Activated CD4-positive, alpha-beta T cell treated with anti-CD3 and anti-CD28 coated beads, Interleukin-10, Interleukin-2, amounts not matched to agents 100 ng/mL and 50 ng/mL, durations not matched to agents 16 hours and 8 hours (primary cell): ENCODE results near the gene CTNNA2.

Experiments
- DNase-seq: peaks from one replicate; pipeline ENCODE4 v3.0.0-alpha.2; 2020

Gene CTNNA2

DNA sequence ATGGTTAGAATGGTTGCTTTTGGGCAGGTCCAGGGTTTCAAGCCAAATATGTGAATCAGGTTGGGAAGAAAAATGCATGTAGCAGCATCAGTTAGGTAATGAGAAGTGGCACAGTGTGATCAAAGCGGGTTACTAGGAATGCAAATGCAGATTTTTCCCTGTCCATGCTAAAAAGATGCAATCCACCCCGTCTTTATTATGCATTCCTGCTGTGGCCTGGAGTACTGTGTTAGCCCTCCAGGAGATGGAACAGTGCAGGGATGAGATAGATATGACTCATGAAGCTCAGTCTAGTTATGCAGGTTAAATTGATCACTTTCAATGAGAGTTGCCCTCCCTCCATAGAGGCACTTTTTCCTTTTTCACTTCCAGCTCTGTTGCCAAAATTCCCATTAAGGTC is 283.8 kb downstream of the CTNNA2 start:
- DNase-seq = no peak

DNA sequence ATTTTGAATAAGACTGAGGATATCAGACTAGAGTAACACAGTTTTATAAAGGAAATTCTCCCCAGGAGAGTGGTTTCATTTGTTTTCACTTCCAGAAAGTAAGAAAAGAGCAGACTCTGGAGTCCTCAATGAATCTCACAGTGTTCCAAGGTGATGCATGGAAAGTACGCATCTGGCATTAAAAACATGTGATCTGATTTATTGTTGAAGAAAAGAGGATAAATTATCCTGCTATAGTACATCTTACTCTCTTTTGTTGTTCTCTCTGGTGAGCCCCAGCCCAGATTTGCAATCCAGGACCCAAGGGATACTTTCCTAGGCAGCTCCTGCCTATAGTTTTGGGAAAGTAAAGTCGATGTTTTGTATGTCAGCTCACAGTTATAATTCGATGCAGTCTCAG is 285.9 kb downstream of the CTNNA2 start:
- no peak for DNase-seq

DNA sequence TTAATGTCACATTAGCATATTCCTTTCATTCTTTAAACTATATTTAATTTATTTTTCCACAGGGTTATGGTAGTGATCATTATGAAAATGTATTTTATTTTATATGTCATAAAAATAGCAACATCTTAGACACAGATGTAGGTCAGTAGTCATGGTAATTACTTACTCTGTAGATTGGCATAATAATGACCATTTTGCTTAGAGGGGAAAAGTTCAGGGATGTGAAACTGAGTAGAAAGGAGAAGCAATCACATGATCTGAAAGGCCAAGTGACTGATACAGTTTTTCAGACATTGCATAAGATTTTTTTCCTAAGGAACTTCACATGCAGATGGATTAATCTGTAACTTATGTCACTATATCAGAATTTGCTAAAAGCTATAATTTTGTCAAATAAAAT is 286.9 kb downstream of the CTNNA2 start:
- DNase-seq = no peak

DNA sequence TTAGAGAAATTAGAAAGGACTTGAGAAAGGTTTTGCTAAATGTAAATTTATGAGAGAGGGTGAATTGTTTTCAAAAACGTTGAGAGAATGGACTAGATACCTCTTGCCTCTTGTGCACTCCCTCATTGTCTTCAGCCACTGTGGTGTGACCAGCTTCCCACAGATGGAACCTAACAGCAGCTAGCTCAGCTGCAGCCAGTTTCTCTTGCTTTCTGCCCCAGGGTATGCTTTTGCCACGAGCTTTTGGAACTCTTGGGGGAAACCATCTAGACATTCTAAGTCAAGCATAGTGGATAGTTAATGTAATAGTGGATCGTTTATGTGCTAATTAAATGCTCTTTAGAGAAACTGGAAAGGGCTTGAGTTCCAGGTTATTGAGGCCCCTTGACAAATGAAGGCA is 288.2 kb downstream of the CTNNA2 start:
- no peak for DNase-seq

DNA sequence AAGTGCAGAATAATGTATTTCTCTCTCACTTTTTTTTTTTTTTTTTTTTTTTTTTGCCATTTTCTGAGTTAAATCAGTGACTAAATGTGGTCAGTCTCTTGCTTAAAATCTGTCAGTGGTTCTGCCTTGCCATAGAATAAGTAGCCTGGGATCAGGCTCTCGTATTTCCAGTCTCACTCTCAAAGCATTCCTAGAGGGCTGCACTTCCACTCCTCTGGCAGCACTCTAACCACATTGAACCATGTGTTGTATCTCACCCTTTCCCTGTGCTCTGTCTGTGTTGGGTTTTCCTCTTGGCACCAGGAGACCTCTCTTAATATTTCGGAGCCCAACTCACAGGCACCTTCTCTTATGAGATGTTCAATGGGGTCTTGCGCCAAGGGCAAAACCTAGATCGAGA is 304.4 kb downstream of the CTNNA2 start:
- DNase-seq = no peak

DNA sequence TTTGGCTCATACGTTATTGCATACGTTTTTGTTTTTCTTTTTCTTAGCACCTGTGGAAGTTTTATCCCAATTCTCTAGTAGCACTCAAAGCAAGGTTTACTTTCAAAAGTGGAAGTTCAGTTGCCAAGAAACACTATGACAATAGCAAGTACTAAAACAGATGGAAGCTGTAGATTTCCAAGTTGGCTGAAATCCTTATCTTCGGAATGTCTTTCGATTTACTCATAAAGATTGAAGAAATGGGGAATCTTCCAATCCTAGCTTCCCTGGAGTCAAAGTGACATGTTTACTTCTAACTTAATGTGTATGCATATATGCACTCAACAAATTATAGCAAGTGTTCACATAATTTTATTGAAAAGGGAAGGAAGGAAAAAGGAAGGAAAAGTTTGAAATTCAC is 307.4 kb downstream of the CTNNA2 start:
- no peak for DNase-seq

DNA sequence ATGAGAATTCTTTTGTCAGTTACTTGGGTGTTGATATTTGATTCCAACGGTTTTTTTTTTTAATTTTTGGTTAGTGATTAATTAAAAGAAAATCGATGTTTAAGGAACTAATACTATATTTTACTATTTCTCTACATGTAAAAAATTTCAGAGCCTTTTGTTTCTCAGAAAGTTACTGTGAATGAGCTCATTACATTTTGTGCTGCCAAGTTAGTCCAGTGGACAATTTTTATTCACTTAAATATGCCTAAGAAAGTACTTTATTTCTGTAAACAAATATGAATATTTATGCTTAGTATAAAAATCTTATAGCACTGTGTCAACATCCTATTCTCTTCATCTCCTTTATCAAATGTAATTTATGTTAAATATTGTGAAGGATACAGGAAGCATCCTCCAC is 309.3 kb downstream of the CTNNA2 start:
- no peak for DNase-seq

DNA sequence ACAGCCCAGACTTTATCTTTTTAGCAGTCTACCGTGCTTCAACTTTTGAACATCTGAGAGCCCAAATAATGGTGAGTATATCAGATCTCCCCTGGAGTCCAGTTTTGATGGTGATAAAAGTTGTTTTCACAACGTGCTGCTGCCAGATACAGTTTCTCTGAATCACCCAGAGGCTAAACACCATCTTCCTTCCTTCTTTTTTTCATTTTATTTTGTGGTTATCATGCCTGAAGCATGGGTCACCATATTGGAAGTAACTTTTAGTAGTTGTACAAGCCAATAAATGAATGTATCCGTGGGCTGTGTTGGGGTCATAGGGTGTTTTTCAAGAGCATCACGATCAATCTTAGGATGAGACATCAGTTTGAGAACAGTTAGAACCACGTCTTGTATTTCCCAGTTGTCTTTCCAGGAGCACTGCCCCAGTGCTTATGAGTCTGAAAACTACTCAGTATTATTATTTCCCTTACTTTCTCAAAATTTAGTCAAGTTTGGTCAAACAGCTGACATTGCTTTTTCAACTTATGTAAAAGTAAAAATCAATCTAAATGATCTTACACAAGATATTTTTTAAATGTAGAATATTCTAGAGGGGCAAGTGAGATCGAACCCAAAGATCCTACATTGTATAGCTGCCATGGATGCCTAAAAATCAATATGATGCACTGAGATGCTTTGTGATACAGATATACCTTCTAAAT is 311.4 kb downstream of the CTNNA2 start:
- DNase-seq = no peak

DNA sequence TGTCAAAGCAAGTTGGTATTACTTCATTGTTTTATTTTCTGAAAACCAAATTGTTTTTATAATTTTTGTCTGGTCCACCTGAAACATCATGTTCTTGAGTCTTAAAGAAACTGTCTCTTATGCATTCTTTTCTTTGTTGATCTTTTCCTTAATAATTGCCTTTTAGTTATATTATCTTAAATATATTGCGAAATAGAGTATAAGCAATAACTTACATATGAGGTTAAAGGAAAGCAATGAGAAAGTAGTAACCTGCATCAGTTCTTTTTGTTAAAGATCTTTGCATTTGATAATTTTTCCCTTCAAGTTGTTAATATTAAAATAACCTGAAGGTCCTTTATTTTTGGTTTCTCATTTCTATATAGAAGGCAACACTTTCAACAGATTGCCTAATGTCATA is 315.0 kb downstream of the CTNNA2 start:
- no peak for DNase-seq

DNA sequence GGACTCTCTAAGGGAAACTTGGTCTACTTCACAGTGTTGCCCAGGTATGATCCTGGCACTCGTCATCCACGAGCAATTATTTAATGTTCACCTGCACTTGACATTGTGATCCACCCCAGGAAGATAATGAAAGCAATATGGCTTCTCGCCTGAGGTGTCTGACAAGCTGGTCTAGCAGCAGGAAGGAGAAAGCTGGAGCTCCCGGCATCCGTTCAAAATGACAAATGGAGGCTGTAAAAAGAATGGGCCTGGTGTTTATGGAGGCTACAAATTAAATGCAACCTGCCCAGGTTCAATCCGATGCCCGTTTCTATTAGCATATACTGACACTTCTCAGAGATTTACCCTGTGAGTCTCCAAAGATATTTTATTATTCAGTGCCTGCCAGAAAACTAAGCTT is 317.6 kb downstream of the CTNNA2 start:
- DNase-seq = no peak

DNA sequence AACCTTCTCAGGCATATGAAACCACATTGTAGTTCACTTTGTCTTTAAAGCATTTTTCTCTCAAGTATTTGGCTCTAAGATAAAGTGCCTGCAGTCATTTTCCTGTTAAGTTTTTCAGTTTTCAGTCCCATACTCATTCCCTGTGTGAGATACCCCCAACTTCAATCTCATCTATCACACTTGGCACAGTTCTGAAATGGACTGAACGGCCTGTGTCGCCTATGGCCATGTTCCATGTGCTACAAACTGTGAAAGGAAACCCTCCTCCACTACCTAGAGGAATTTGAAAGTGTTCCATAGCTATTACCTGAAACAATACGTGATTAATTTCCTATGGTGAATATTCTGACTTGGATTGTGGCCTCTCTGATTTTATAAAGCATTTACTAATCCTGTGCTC is 319.1 kb downstream of the CTNNA2 start:
- DNase-seq = no peak

DNA sequence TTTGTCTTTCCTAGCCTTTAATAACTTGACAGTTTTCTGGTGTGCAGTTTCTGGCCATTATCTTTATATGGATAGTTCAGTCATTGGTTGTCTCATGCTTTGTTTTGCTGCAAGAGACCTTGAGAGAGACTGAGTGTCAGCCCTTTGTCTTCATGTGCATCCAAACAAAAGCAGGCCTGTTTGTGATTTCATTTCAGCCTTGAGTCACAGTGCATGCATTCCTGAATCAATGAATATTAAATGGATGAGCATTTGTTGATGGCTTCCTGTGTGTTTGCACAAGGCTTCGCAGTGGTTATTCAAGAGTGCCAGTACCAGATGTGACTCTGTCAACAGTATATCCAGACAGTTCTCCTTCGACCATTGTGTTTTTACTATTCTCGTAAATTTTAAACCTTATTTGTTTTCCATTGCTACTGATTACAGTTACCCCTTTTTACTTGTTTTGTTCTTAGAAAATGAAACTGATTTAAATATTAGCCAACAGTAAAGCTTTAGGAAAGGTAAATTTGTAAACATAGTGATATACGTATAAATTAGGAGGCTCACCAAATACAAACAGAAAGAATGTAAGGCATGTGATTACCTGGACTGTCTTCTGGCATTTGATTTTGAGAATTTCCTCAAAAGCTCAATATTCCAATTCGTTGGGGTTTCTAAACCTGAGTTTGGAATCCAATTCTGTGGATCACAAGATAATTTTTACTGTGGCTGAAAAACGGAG is 319.8 kb downstream of the CTNNA2 start:
- DNase-seq = no peak

DNA sequence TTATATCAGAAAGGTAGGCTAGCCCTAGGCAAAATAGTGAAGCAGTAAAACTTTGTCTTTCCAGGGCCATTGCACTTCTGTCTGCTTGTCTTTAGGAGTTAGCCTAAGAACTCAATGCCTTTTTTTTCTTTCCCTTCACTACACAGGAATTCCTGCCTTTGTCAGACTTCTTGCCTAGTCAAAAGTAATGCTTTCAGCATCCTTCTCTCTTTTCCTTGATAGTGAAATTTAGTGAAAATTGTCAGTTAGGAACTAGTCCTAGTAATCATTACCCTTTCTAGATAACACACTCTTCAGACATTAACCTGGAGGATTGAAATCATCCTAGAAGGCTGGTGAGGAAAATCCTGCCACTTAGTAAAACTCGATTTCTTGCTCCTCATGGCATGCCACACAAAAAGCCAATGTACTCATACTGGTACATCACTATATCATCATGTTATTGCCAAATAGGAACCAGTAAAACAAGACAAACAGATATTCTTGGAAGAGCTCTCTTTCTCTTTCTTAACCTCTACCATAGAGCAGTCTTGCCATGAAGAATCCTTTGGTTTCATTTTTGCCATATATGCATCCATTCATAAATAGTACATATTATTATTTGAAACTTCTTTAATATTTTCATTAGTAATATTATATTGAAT is 320.5 kb downstream of the CTNNA2 start:
- DNase-seq = no peak

DNA sequence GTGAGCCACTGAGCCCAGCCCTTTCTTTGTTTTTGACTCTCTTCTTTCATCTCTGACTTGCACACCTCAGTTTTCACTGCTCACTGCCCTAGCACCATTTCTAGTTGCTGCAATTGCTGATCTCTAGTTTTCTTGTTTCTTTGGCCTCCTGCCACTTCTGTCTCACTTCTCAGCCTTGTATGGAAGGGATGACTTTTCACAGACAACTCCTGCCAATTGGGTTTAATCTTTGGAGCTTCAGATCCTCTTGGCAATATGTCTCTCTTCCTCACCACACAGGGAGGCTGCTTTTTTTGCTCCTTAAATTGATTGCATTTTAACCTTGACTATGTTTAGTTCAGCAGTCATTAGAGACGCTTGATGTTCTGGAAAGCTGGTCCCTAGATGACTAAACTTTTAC is 323.1 kb downstream of the CTNNA2 start:
- DNase-seq = no peak

DNA sequence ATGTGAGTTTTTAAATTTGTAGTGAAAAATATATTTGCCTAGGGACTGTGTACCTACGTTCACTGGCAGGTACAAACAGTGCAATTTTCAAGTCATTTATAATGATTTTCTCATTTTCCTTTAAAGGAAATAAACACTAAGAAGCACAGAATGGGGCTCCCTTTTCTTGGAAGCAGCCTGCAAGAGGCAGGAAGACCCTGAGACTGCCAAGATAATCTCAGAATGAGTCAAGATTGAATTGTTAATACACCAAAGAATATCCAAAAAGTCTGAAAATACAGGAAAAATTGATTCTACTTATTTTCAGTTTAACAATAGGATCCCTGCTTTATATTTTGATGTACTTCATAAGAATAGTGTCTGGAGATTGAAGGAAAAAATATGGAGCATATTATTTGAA is 331.2 kb downstream of the CTNNA2 start:
- DNase-seq = no peak

DNA sequence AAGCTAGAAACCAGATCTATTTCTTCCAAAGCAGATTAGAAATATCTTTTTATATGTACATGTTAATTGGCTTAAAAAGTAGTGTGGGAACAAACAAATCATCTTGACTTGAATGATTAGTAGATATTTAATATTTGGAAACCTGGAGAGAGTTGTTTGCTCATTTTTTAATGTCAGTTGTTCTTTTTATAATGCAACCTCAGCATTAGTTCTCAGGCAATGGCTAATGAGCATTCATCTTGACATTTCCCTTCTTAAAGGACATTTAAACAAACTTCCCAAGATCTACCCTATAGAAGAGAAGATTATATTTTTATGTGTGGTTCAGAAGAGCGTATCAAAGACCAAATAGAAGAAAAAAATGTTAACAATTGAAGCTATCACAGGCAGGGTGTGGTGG is 334.0 kb downstream of the CTNNA2 start:
- DNase-seq = no peak

DNA sequence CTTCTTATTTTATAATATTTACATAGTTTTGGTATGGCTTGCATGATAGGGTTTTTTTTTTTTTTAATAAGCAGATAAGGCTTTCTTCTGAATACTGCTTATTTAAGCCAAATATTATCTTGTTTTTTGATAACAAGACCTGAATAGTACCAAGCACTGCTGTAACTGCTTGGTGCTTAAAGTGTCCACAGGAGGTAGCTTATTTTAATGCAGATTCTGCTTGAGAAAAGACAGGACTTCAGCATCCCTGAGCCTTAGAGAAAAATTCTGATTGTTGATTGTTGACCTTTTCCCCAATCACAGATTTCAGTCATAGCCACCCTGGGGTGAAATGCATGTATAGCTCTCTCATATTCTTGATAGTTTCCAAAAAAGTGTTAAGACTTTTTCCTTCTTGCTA is 336.4 kb downstream of the CTNNA2 start:
- DNase-seq = no peak

DNA sequence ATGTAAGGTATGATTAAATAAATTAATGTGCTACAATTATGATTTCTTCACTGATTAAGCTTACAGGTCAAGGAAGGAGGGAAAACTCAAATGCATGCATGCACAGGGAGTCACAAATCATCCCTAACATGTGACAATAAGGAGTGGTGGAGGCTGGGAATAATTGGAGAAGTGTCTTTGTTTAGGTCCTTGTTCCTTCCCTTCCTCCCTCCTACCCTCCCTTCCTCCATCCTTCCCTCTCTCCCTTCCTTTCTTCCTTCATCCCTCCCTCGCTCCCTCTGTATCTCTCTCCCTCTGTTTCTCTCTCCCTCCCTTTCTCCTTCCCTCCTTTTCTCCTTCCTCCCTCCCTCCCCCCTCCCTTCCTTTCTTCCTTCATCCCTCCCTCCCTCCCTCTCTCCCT is 337.1 kb downstream of the CTNNA2 start:
- no peak for DNase-seq

DNA sequence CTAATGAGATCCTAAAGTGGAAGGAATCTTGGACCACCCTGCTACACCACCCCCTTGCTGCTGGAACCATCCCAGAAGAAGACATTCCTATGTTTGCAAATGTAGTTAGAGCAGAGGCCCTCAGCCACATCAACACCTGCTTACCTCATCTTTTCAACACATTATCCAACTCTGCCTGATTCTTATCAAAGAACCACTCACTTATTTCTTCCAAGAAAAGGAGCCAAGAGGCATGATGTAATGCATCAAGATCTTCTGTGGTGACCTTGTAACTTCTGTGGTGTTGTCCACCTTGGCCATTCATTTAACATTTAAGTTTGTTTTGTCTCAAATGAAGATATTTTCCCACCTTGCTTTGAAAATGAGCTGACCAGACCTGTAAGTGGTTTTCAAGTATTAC is 338.1 kb downstream of the CTNNA2 start:
- DNase-seq = no peak

DNA sequence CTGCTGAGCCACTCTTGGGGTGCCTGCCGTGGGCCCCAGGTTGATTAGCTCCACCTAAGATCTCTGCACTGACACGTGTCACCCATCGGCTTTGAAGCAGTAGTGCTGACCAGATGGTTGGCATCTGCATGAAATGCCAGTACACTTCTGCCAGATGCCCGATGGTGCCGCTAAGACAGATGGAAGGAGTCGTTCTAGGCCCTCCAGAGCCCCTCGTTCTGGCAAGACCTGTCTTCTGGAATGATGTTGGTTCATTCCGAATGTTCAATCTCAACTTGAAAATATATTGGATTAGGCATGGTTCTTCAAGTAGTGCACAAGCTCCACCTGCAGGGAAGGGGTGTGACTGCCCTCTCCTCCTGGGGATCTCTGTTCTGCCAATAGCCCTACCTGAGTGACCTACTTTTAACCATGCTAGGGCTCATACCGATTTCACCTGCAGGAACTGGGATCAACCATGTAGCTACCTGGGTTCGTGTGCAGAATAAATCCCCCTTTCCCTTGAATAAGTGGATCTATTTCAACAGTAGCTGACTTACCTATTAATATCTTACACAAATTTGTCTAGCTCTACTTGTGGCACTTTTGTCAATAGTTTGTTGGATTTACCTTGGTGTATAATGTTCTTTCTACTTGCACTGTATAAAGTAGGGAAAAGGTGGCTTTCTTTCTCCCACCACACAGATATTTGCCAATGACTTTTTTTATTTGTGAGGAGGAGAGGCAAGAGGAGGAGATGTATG is 342.6 kb downstream of the CTNNA2 start:
- no peak for DNase-seq

DNA sequence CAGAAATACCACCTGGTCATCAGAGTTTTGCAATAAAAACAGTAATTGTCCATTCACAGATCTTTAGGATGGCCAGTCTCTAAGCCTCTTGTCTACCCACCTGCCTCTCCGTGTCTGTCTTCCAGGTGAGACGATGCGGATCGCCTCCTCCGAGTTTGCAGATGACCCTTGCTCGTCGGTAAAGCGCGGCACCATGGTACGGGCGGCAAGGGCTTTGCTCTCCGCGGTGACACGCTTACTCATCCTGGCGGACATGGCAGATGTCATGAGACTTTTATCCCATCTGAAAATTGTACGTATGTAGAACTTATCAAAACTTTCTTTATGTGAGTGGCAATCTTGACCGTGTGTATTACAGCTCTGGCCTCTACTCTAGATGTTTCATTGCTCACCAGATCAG is 345.0 kb downstream of the CTNNA2 start:
- no peak for DNase-seq

DNA sequence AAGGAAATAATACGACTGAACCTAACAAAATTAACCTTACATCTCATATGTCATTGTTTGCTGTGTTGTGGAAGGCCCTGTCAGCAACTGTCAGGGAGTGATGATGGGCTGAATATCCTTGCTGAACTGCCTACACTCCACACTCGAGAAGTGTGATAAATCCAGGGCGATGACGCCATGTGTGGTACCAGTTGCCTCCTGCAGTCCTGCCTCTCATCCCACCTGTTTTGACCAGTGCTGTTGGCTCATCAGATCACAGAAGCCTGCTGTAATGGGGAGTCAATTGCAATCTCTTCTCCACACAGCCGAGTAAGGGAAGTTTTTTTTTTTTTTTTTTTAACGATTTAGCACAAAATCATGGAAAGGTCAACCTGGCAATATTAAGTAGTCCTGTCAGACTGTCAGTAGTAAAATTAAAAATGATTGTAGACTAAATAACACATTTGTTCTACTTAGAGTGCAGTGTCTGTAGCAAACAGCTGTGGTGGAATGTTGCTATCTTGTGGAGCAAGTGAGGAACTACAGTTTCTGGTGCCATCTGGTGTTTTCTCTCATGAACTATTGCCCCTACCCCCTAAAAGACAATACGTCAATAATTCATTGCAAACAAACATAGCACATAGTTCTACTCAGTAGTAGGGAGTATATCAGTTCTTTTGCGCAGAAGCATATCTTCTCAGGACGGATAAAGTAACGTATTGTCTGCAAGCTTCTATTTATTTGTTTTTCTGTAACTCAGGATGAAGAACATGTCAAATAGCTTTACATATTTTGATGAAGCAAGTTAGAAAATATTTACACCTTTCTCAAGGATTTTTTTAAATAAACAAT is 347.6 kb downstream of the CTNNA2 start:
- DNase-seq = no peak

DNA sequence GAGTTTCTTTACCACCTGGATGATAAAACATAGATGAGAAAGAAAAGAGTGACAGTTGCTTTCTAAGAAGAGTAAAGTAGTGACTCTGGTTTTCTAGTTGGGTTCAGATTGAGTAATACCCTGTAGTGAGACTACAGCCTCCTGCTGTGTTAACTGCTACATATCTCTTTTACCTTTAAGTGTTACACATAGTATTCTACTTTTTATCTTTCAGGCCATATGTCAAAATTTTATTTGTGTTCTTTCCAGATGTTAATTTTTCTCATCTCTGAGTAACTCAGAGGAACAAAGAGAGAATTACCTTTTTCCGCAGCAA is 348.2 kb downstream of the CTNNA2 start:
- no peak for DNase-seq
